Astrocyte of the cerebellum (primary cell): ENCODE measurements around the gene MCOLN1.

Source experiments
- DNase-seq: peaks from one replicate; pipeline ENCODE4 v3.0.0-alpha.2; 2011; ENCODE audit warnings: low read depth
- H3K4me3 ChIP-seq: 2 replicates; pipeline ENCODE4 v1.5.1; 2011; ENCODE audit warnings: mild to moderate bottlenecking, low read depth, low read length, moderate library complexity
- in situ Hi-C: cut with HindIII; loops from 2 replicates; pipeline ENCODE4 v1.10.0; 2017; ENCODE audit warnings: low sequenced_read_pairs
- TF ChIP-seq, protein P1 (sequence below): IDR thresholded peaks from 2 replicates; pipeline ENCODE4 v1.5.1; 2012; ENCODE audit warnings: low read length, low read depth, moderate library complexity, mild to moderate bottlenecking; ENCODE audit errors: missing control alignments

The MCOLN1 gene

DNA sequence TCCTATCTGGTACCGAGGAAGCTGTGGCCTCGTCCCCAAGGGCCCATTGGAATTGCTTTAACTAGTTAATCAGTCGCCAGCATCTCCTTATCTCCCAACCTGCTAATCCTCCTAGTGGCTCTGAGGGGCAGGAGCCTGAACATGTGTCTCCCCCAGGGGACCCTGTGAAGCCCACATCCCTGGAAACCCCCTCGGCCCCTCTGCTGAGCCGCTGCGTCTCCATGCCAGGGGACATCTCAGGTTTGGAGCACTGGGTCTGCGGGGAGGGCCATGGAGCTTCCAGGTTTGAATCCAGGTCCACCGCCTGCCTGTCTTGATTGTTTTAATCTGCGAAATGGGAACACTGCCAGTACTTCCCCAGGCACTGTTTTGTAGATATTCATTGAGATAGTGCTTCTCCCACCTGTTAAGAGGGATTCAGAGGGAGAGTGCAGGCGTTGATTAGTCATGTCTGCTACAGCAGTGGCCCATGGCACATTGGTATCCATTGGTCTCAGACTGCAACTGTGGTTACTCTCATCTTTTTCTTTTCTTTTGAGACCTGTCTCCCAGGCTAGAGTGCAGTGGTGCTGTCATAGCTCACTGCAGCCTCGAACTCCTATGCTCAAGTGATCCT is 19.5 kb downstream of the MCOLN1 start:
- in situ Hi-C loops: no loop called here
- no peak overlapping the region for H3K4me3 ChIP-seq
- no peak for DNase-seq
- TF ChIP-seq, protein P1, sequence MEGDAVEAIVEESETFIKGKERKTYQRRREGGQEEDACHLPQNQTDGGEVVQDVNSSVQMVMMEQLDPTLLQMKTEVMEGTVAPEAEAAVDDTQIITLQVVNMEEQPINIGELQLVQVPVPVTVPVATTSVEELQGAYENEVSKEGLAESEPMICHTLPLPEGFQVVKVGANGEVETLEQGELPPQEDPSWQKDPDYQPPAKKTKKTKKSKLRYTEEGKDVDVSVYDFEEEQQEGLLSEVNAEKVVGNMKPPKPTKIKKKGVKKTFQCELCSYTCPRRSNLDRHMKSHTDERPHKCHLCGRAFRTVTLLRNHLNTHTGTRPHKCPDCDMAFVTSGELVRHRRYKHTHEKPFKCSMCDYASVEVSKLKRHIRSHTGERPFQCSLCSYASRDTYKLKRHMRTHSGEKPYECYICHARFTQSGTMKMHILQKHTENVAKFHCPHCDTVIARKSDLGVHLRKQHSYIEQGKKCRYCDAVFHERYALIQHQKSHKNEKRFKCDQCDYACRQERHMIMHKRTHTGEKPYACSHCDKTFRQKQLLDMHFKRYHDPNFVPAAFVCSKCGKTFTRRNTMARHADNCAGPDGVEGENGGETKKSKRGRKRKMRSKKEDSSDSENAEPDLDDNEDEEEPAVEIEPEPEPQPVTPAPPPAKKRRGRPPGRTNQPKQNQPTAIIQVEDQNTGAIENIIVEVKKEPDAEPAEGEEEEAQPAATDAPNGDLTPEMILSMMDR: no peak

GRCh38 chr19:7542556-7543348 is 20.3 kb downstream of the MCOLN1 start:
- no peak for DNase-seq
- TF ChIP-seq, protein P1: no peak
- in situ Hi-C loops: no loop called here
- H3K4me3 ChIP-seq: no peak overlapping the region

- in situ Hi-C loops: no loop called here
- no peak for DNase-seq
- H3K4me3 ChIP-seq: no peak overlapping the region
- TF ChIP-seq, protein P1: no peak
Observed at GRCh38 chr19:7544626-7545025, 22.2 kb downstream of the MCOLN1 start.

- in situ Hi-C loops: no loop called here
- TF ChIP-seq, protein P1: no peak
Observed at GRCh38 chr19:7545300-7545699, 22.9 kb downstream of the MCOLN1 start.

DNA sequence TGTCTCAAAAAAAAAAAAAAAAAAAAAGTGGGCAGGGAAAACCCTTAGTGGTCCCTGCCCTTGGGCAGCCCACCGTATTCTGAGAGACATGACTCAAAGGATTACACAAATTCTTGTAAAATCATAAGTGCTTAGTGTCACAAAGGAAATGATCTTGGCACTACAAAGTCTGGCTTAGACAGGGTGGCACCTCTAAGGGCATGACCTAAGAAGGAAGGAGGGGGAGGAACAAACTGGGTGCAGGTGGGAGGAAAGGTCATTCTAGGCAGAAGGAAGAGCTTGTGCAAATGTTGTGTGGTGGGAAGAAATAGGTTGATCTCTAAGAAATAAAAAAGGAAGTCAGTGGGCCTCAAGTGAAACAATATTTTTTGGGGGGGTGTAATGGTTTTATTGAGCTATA is 23.5 kb downstream of the MCOLN1 start:
- no peak for DNase-seq
- in situ Hi-C loops: no loop called here
- H3K4me3 ChIP-seq: no peak overlapping the region
- TF ChIP-seq, protein P1: no peak

More at GRCh38 chr19:7545300-7545699, 22.9 kb downstream of the MCOLN1 start:
- DNase-seq: no peak
- no peak overlapping the region for H3K4me3 ChIP-seq

DNA sequence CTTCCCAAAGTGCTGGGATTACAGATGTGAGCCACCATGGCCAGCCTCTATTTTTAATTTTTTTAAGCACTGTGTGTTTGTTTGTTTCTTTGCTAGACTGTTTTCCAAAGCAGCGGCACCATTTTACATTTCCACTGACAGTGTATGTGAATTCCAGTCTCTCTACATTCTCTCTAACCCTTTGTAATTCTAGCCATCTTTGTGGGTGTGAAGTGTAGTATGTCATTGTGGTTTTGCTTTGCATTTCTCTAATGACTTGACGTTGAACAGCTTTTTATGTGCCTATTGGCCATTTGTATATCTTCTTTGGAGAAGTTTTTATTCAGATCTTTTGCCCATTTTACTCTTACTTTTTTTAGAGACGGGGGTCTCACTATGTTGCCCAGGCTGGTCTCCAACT is 24.7 kb downstream of the MCOLN1 start:
- TF ChIP-seq, protein P1: no peak
- no peak overlapping the region for H3K4me3 ChIP-seq
- DNase-seq: no peak
- in situ Hi-C loops: no loop called here
